K562 (cell line): ENCODE measurements around the gene NNAT. TPM values are rescaled to one million over a fixed set of nuclear protein-coding genes. Genes with fewer than 3 reads are reported as not detected.

ENCODE experiments used
- ATAC-seq: fragments of 200-7000 bp; cut with Tn5 transposase; 3 replicates; pipeline ENCODE4 v1.9.1; 2020; ENCODE audit warnings: moderate library complexity
- BruUV-seq: library from RNA; stranded (reverse); fragments of 400-500 nt; replicated peaks from 2 replicates; lab custom pipeline; 2021; lab: Mats Ljungman, UMichigan
- CTCF ChIA-PET: fragments of 300-600 bp; formaldehyde crosslinking; extraction: SDS; loops from one replicate; lab custom pipeline; 2021; ENCODE audit warnings: low intra/inter-chr PET ratio; lab: Yijun Ruan, JAX
- POLR2A ChIA-PET: fragments of 300-600, 350-650 bp; sonication (Branson Sonifier 250); formaldehyde crosslinking; extraction: SDS; loops from one replicate; lab custom pipeline; 2021; ENCODE audit warnings: antibody characterized with exemption, inconsistent platforms; lab: Yijun Ruan, JAX
- DNase-seq, 4 experiments: peaks; one replicate each; pipeline versions ENCODE4 v3.0.0 to v3.0.0-alpha.2; 2011 to 2018; ENCODE audit warnings: low spot score in 3 of 4, mixed read lengths in 3 of 4; ENCODE audit errors: extremely low read depth in 1 of 4
- FAIRE-seq: peaks from 2 replicates; lab custom pipeline; 2011; peaks lifted over from hg19 to GRCh38; lab: Jason Lieb, UNC
- H2AFZ ChIP-seq: 2 replicates; pipeline ENCODE4 v1.6.0; 2011; ENCODE audit warnings: low read depth, low read length, control low read depth, inconsistent platforms
- H3K27ac ChIP-seq: fragments of 200-600 bp; 3 replicates; pipeline ENCODE4 v1.8.0; 2011; ENCODE audit warnings: low read depth, mild to moderate bottlenecking, control low read depth, inconsistent platforms, low read length, moderate library complexity, mixed read lengths; ENCODE audit errors: extremely low read depth
- H3K27me3 ChIP-seq, 2 experiments: fragments of 300-600 bp in 1 of 2; 2 replicates in 1 of 2; 3 replicates in 1 of 2; pipeline versions ENCODE4 v1.6.0 to v1.8.0; 2011; ENCODE audit warnings: inconsistent platforms in 2 of 2, low read length in 2 of 2, mild to moderate bottlenecking in 1 of 2, mixed read lengths in 1 of 2, moderate library complexity in 1 of 2; ENCODE audit not compliant: control insufficient read depth in 2 of 2, insufficient read depth in 2 of 2
- H3K36me3 ChIP-seq: fragments of 300-600 bp; 3 replicates; pipeline ENCODE4 v1.8.0; 2011; ENCODE audit warnings: mild to moderate bottlenecking, low read length, inconsistent platforms; ENCODE audit not compliant: control insufficient read depth, insufficient read depth
- H3K4me1 ChIP-seq, 2 experiments: fragments of 200-600 bp in 1 of 2; replicated peaks in 1 of 2; 2 replicates in 1 of 2; 3 replicates in 1 of 2; pipeline versions ENCODE4 v1.5.1 to v1.8.0; 2011; ENCODE audit warnings: inconsistent platforms in 2 of 2, low read length in 2 of 2, mild to moderate bottlenecking in 1 of 2, mixed read lengths in 1 of 2, moderate library complexity in 1 of 2; ENCODE audit not compliant: control insufficient read depth in 2 of 2, insufficient read depth in 2 of 2
- H3K4me2 ChIP-seq: 2 replicates; pipeline ENCODE4 v1.6.1; 2011; ENCODE audit warnings: low read length, control low read depth, inconsistent platforms, mixed read lengths; ENCODE audit not compliant: insufficient read depth
- H3K4me3 ChIP-seq: fragments of 200-600 bp; sonication (generic), shearing (Covaris generic); 2 replicates; pipeline ENCODE4 v1.5.1; 2016; ENCODE audit warnings: control low read depth, inconsistent platforms
- H3K79me2 ChIP-seq: fragments of 200-600 bp; 3 replicates; pipeline ENCODE4 v1.8.0; 2011; ENCODE audit warnings: low read length, inconsistent platforms; ENCODE audit not compliant: control insufficient read depth, insufficient read depth
- H3K9ac ChIP-seq, 2 experiments: 2 replicates each; pipeline versions ENCODE4 v1.6.0 to v1.6.1; 2011; ENCODE audit warnings: low read depth in 2 of 2, low read length in 2 of 2, control low read depth in 1 of 2, inconsistent platforms in 1 of 2, mild to moderate bottlenecking in 1 of 2, mixed read lengths in 1 of 2; ENCODE audit not compliant: insufficient read depth in 1 of 2
- H3K9me1 ChIP-seq: one replicate; pipeline ENCODE4 v1.6.0; 2011; ENCODE audit warnings: inconsistent platforms, mild to moderate bottlenecking, low read length, moderate library complexity; ENCODE audit not compliant: control insufficient read depth, insufficient read depth
- H3K9me3 ChIP-seq: replicated peaks from 2 replicates; pipeline ENCODE4 v1.5.1; 2011; ENCODE audit warnings: low read depth, low read length, inconsistent platforms; ENCODE audit not compliant: control insufficient read depth, insufficient read depth
- H4K20me1 ChIP-seq: replicated peaks from 2 replicates; pipeline ENCODE4 v1.6.1; 2011; ENCODE audit warnings: low read length, inconsistent platforms, mixed read lengths; ENCODE audit not compliant: control insufficient read depth, insufficient read depth
- HMBOX1 ChIP-seq: sonication (generic); IDR thresholded peaks from 2 replicates; pipeline ENCODE4 v1.6.1; 2016
- LEF1 ChIP-seq: fragments of 450-650 bp; IDR thresholded peaks from 2 replicates; pipeline ENCODE4 v1.6.1; 2016; ENCODE audit warnings: mild to moderate bottlenecking
- REST ChIP-seq, 2 experiments: fragments of 450-650 bp; formaldehyde crosslinking in 1 of 2; IDR thresholded peaks; 2 replicates each; pipeline versions ENCODE4 v1.4.0 to v1.6.1; 2014 to 2020; ENCODE audit warnings: mild to moderate bottlenecking in 2 of 2, borderline replicate concordance in 1 of 2, low read depth in 1 of 2
- TCF7 ChIP-seq: sonication (generic); IDR thresholded peaks from 2 replicates; pipeline ENCODE4 v1.6.1; 2016; ENCODE audit warnings: antibody characterized with exemption, borderline replicate concordance
- YY1 ChIP-seq, 3 experiments: IDR thresholded peaks; 2 replicates each; pipeline ENCODE4 v1.6.1; 2011; ENCODE audit warnings: low read length in 2 of 3, mild to moderate bottlenecking in 2 of 3, moderate library complexity in 2 of 3, borderline replicate concordance in 1 of 3, control low read depth in 1 of 3, low read depth in 1 of 3; ENCODE audit not compliant: insufficient read depth in 3 of 3, insufficient replicate concordance in 2 of 3, control insufficient read depth in 1 of 3, insufficient read length in 1 of 3; ENCODE audit errors: extremely low read depth in 1 of 3
- WGBS: fragments of 100-300 bp; shearing (Covaris generic); methylation state at CpG from one replicate; pipeline ENCODE4 v1.1.6; 2016; ENCODE audit warnings: low coverage, mixed read lengths; ENCODE audit not compliant: insufficient coverage; ENCODE audit errors: missing lambda C conversion rate; 5-methylcytosine and 5-hydroxymethylcytosine counted together
- in situ Hi-C: fragments of 300-500 bp; cut with MboI; formaldehyde crosslinking; loops from 4 replicates; pipeline ENCODE4 v1.15.0; 2018; ENCODE audit warnings: inconsistent platforms, mixed read lengths
- intact Hi-C: fragments of 100-400 bp; cut with micrococcal nuclease; formaldehyde crosslinking; loops from 2 replicates; pipeline ENCODE4 v1.14.2; 2022
- polyA plus RNA-seq, 8 experiments: library from polyadenylated mRNA; depleted of rRNA in 4 of 8; stranded (reverse) in 5 of 8; unstranded in 3 of 8; fragments of >200 nt; fragmentation: Nextera tagmentation in 2 of 8; fragmentation: Illumina TruSeq in 1 of 8; extraction: Ambion mirVana in 2 of 8; extraction: Trizol in 1 of 8; gene quantifications; 2 replicates each; pipeline versions ENCODE4 v1.2.1 to v1.2.3, GENCODE V29; 2011 to 2014; ENCODE audit warnings: inconsistent platforms in 1 of 8, missing spikeins in 1 of 8
- total RNA-seq, 7 experiments: library from RNA; depleted of rRNA in 6 of 7; stranded (reverse); fragments of >200 nt in 6 of 7; fragmentation: Illumina TruSeq in 2 of 7; extraction: Trizol in 2 of 7; gene quantifications; 2 replicates each; pipeline versions ENCODE4 v1.2.1 to v1.2.3, GENCODE V29; 2011 to 2021; ENCODE audit warnings: low replicate concordance in 1 of 7
- TF ChIP-seq, protein P1 (sequence below): sonication (generic); formaldehyde crosslinking; IDR thresholded peaks from 2 replicates; pipeline ENCODE4 v1.8.0; 2022; ENCODE audit warnings: mild to moderate bottlenecking, low read depth, missing genetic modification reagents

Gene NNAT
- total and polyA plus RNA-seq, 9 of the 15 experiments (the other 6 are each of a cell fraction or from before 2014, with no cell fraction given) = 0.13 TPM; not detected in 8

- peaks cover 8 to 30% of the 10 kb centered on the region in 2 experiments; a peak in 4 of 5 replicates for H3K27me3 ChIP-seq
- no peaks in the 10 kb centered on the region for H3K36me3 ChIP-seq
- peaks cover 9% of the 10 kb centered on the region; the same call in 1 of the 2 replicates for H4K20me1 ChIP-seq
- H2AFZ ChIP-seq = no peak overlapping the region
- no peak overlapping the region for H3K27ac ChIP-seq
- in situ Hi-C loops = loop anchor here (5.0 to 10.0 kb wide), 2 partner anchors 327 to 669 kb away; no protein-coding TSS in a partner anchor
- WGBS = under 1% methylated on average over 13 of the region's 13 CpGs
- no peak overlapping the region for H3K4me3 ChIP-seq
- peak; percentile 73 for ATAC-seq
- no peaks in the 10 kb centered on the region for H3K79me2 ChIP-seq
- H3K4me2 ChIP-seq = no peak overlapping the region
- peak overlapping the region in 1 of 2 experiments; percentile 70; a peak in 1 of 4 replicates for H3K9ac ChIP-seq
- H3K9me3 ChIP-seq = no peaks in the 10 kb centered on the region
- no TSS peak for BruUV-seq
- POLR2A ChIA-PET = interaction anchor here (0.7 to 0.9 kb wide), 2 partner anchors 13 to 345 kb away, joined by 3 read pairs; no protein-coding TSS in a partner anchor
- no peaks in the 10 kb centered on the region for H3K9me1 ChIP-seq
- DNase-seq = peak in 2 of 4 experiments; percentile 41 to 50
- CTCF ChIA-PET = no interaction called here
- no peak for FAIRE-seq
- peaks cover 10 to 16% of the 10 kb centered on the region in 2 experiments; a peak in 4 of 5 replicates for H3K4me1 ChIP-seq
- intact Hi-C loops = loop anchor here (1.0 to 5.0 kb wide), 3 partner anchors 32 to 654 kb away; no protein-coding TSS in a partner anchor
- no peak for TF ChIP-seq HMBOX1
- TF ChIP-seq YY1 (IDR thresholded peaks at IDR 0.05; ENCODE audit: borderline replicate concordance in 1 of 3, control insufficient read depth in 1 of 3, extremely low read depth in 1 of 3, insufficient read depth in 3 of 3, insufficient read length in 1 of 3, insufficient replicate concordance in 2 of 3, low read depth in 1 of 3, low read length in 2 of 3) = peak in 1 of 3 experiments; percentile 24
- TF ChIP-seq TCF7 = peak; percentile 79; the same call in 1 of the 2 replicates
- TF ChIP-seq, protein P1, sequence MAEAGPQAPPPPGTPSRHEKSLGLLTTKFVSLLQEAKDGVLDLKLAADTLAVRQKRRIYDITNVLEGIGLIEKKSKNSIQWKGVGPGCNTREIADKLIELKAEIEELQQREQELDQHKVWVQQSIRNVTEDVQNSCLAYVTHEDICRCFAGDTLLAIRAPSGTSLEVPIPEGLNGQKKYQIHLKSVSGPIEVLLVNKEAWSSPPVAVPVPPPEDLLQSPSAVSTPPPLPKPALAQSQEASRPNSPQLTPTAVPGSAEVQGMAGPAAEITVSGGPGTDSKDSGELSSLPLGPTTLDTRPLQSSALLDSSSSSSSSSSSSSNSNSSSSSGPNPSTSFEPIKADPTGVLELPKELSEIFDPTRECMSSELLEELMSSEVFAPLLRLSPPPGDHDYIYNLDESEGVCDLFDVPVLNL (CRISPR knock-in tag) = peak; percentile 94
- peak; percentile 40; the same call in 1 of the 2 replicates for TF ChIP-seq LEF1
- no peak for TF ChIP-seq REST (IDR thresholded peaks at IDR 0.05; ENCODE audit: borderline replicate concordance)
- TF ChIP-seq REST (CRISPR knock-in tag; IDR thresholded peaks at IDR 0.05; ENCODE audit: low read depth) = no peak
Measured at GRCh38 chr20:37567671-37568588, 46.9 kb downstream of the NNAT start.
